ENCODE data around the gene ZNF827. TPM values are rescaled to one million over a fixed set of nuclear protein-coding genes. Genes with fewer than 3 reads are reported as not detected.

Gene ZNF827
- total and polyA plus RNA-seq, 11 donors, result 4.5 to 30.1 (median 18.1) TPM

DNA sequence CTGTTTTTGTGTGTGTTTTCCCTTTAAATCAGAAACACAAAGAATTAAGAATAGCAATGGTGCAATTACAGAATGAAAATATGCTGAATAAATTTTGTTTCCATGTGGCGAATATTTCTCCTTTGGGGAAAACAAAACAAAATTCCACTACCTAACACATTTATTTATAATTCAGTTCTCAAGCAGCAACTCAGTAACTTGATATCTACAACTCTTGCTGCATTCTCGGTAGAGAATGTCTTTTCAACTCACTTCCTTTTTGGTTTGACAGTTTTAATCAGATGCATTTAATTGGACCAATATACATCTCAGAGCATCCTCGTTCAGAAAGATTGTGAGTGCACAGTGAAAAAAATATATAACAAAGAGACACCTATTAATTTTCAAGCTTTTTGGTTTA lies 30.8 kb downstream of the ZNF827 start:
- TF ChIP-seq, protein P1, sequence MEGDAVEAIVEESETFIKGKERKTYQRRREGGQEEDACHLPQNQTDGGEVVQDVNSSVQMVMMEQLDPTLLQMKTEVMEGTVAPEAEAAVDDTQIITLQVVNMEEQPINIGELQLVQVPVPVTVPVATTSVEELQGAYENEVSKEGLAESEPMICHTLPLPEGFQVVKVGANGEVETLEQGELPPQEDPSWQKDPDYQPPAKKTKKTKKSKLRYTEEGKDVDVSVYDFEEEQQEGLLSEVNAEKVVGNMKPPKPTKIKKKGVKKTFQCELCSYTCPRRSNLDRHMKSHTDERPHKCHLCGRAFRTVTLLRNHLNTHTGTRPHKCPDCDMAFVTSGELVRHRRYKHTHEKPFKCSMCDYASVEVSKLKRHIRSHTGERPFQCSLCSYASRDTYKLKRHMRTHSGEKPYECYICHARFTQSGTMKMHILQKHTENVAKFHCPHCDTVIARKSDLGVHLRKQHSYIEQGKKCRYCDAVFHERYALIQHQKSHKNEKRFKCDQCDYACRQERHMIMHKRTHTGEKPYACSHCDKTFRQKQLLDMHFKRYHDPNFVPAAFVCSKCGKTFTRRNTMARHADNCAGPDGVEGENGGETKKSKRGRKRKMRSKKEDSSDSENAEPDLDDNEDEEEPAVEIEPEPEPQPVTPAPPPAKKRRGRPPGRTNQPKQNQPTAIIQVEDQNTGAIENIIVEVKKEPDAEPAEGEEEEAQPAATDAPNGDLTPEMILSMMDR (IDR thresholded peaks at IDR 0.05), result no peak
- TF ChIP-seq POLR2A (IDR thresholded peaks at IDR 0.05), result no peak
- peak overlapping the region in 6 of 12 donors; percentile 1 to 19 (median 5) for H3K27ac ChIP-seq
- no peaks in the 10 kb centered on the region for H3K9me3 ChIP-seq
- intact Hi-C loops (cut with DNase I), result loop anchor here in 1 of 10 donors (2.0 kb wide), 1 partner anchor 27 kb away; no protein-coding TSS in a partner anchor
- H3K36me3 ChIP-seq, result peaks cover 0 to under 1% (median 0%) of the 10 kb centered on the region in 9 donors
- DNase-seq, result no peak
- H3K4me1 ChIP-seq, result peaks cover 0 to 45% (median 20%) of the 10 kb centered on the region in 12 donors
- no peak for ATAC-seq
- H3K27me3 ChIP-seq, result no peaks in the 10 kb centered on the region
- peak overlapping the region in 1 of 12 donors; percentile 3 for H3K4me3 ChIP-seq
- 37 to 47% (median 38%) methylated on average over 3 of the region's 3 CpGs for WGBS, 4 donors

DNA sequence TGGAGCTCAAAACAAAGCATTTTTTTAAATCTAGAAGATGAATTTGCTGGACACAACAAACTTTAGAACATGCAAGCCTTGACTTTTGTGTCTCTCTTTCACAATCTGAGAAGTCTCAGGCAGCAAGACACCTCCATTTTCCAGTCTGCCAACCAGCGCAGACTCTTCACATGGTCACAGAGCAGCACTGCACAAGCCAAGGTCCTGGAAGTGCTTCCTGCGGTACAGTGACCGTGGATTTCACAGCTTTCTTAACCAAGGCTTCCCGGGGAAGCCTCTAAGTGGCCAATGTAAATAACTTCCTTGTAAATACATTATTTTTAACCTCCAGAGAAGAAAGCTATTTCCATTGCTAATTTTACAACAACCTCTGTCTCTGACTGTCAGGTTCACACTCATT lies 31.2 kb downstream of the ZNF827 start:
- DNase-seq (no peak), ATAC-seq (peak in 1 of 4 donors; percentile 31)
- intact Hi-C loops (cut with DNase I), result no loop called here
- no peaks in the 10 kb centered on the region for H3K27me3 ChIP-seq
- H3K27ac ChIP-seq, result peak overlapping the region in 6 of 12 donors; percentile 1 to 19 (median 5)
- no peaks in the 10 kb centered on the region for H3K9me3 ChIP-seq
- TF ChIP-seq, protein P1 (IDR thresholded peaks at IDR 0.05), result no peak
- no peak for TF ChIP-seq POLR2A (IDR thresholded peaks at IDR 0.05)
- peak overlapping the region in 1 of 12 donors; percentile 3 for H3K4me3 ChIP-seq
- 14 to 34% (median 25%) methylated on average over 4 of the region's 4 CpGs for WGBS, 4 donors
- H3K36me3 ChIP-seq, result peaks cover 0 to 5% (median under 1%) of the 10 kb centered on the region in 9 donors
- peaks cover 0 to 45% (median 19%) of the 10 kb centered on the region in 12 donors for H3K4me1 ChIP-seq

DNA sequence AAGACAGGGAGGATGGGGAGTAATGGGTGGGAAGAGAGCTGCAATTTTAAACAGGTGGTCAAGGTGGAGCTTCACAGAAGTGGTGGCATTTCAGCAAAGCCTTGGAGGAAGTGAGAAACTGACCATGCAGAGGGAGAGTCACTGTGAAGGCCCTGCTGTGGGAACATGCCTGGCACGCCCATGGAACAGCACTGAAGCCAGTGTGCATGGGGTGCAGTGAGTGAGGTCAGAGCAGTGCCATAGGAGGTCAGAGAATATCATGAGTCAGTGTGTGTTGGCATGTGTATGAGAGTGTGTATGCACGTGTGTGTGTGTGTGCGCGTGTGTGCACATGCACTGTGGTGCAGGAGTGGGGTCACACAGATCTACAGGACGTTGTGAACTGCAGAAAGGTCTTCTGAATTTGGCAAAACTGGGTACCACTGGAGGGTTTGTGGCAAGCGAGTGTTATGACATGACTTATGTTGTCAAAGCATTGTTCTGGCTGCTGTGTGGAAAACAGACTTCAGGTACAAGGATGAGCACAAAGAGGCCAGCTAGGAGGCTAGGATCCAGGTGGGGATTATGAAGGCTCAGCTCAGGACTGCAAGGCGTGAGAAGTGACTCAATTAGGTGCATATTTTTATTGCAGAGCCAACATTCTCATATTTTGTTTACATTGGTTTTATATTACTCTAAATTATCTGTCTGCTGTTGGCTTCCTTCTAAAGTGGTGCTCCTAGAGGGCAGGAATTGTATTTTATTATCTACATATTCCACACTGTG lies 34.0 kb downstream of the ZNF827 start:
- Histone ChIP-seq H3K27ac (no peak overlapping the region), H3K4me3 (no peak overlapping the region), H3K36me3 (peaks cover 0 to 18% (median 4%) of the 10 kb centered on the region in 9 donors), H3K9me3 (no peaks in the 10 kb centered on the region), H3K4me1 (peaks cover 0 to 38% (median 16%) of the 10 kb centered on the region in 12 donors), H3K27me3 (no peaks in the 10 kb centered on the region)
- intact Hi-C loops (cut with DNase I), result no loop called here
- WGBS, 4 donors, result 90 to 96% (median 94%) methylated on average over 7 of the region's 7 CpGs
- no peak for TF ChIP-seq POLR2A (IDR thresholded peaks at IDR 0.05)
- TF ChIP-seq, protein P1 (IDR thresholded peaks at IDR 0.05), result no peak
- no peak for ATAC-seq
- no peak for DNase-seq

DNA sequence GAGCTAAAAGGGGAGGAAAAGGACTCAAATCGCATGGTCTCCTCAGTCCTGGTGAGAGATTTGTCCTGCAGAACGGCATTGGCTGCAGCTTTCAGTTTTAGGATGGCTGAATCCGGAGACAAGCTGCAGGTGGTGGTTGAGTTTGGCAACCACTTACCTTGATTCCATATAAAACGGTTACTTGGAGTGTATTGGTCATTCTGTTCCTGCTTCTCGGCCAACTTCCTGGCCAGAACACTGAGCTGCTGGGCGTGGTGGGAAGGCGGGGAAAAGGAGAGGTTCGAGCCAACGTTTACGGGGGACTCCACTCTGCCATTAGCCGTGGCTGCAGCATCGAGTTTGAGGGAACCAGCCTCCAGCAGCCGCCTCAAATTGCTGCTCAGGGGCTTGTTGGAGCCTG lies 36.1 kb downstream of the ZNF827 start:
- intact Hi-C loops (cut with DNase I), result no loop called here
- H3K27me3 ChIP-seq, result no peaks in the 10 kb centered on the region
- H3K27ac ChIP-seq, result no peak overlapping the region
- 74 to 90% (median 81%) methylated on average over 12 to 13 of the region's 13 CpGs for whole genome bisulfite sequencing, 4 donors
- H3K4me1 ChIP-seq, result peaks cover 0 to 25% (median 6%) of the 10 kb centered on the region in 12 donors
- DNase-seq, result no peak
- H3K4me3 ChIP-seq, result peak overlapping the region in 2 of 12 donors; percentile 5 to 7
- ATAC-seq, result no peak
- H3K9me3 ChIP-seq, result no peaks in the 10 kb centered on the region
- peaks cover 0 to 18% (median 4%) of the 10 kb centered on the region in 9 donors for H3K36me3 ChIP-seq
- TF ChIP-seq, protein P1 (IDR thresholded peaks at IDR 0.05), result no peak
- no peak for TF ChIP-seq POLR2A (IDR thresholded peaks at IDR 0.05)
